A549 (cell line): ENCODE results near the gene GJA3. TPM values are rescaled to one million over a fixed set of nuclear protein-coding genes. Genes with fewer than 3 reads are reported as not detected.

Experiments used
- ATAC-seq, 2 experiments: fragments of 200-7000 bp in 1 of 2; fragments of >200 bp in 1 of 2; cut with Nextera tagmentation in 1 of 2; cut with Tn5 transposase in 1 of 2; 3 replicates each; pipeline versions ENCODE4 v1.8.0 to v1.9.1; 2018 to 2020; ENCODE audit warnings: mild to moderate bottlenecking in 1 of 2, moderate library complexity in 1 of 2
- CTCF ChIA-PET: fragments of 300-600 bp; sonication (Branson Sonifier 250); formaldehyde crosslinking; extraction: SDS; loops from one replicate; lab custom pipeline; 2021; ENCODE audit warnings: antibody characterized with exemption, inconsistent platforms; lab: Yijun Ruan, JAX
- POLR2A ChIA-PET: fragments of 350-600 bp; formaldehyde crosslinking; extraction: SDS; loops from one replicate; lab custom pipeline; 2021; ENCODE audit warnings: antibody characterized with exemption, inconsistent platforms; lab: Yijun Ruan, JAX
- DNase-seq, 2 experiments: peaks; one replicate each; pipeline versions ENCODE4 v3.0.0 to v3.0.0-alpha.2; 2011 to 2016; ENCODE audit warnings: low read depth in 1 of 2, low spot score in 1 of 2
- FAIRE-seq: peaks from 2 replicates; lab custom pipeline; 2011; peaks lifted over from hg19 to GRCh38; lab: Jason Lieb, UNC
- H3K27ac ChIP-seq, 2 experiments: fragments of >200 bp; sonication (Bioruptor Twin); formaldehyde crosslinking; 3 replicates each; pipeline ENCODE4 v1.5.1; 2016 to 2017
- H3K4me1 ChIP-seq: fragments of >200 bp; sonication (Bioruptor Twin); formaldehyde crosslinking; 3 replicates; pipeline ENCODE4 v1.6.1; 2016
- H3K4me2 ChIP-seq: fragments of >200 bp; sonication (Bioruptor Twin); formaldehyde crosslinking; 3 replicates; pipeline ENCODE4 v1.6.1; 2016
- H3K4me3 ChIP-seq: fragments of >200 bp; sonication (Bioruptor Twin); formaldehyde crosslinking; 3 replicates; pipeline ENCODE4 v1.5.1; 2016
- H3K9me3 ChIP-seq: fragments of >200 bp; sonication (Bioruptor Twin); formaldehyde crosslinking; 3 replicates; pipeline ENCODE4 v1.6.1; 2016
- ATOH8 ChIP-seq: fragments of 250-450 bp; sonication (Bioruptor Pico); IDR thresholded peaks from 2 replicates; pipeline ENCODE4 v1.5.0; 2020; ENCODE audit warnings: low read depth, mild to moderate bottlenecking, moderate library complexity
- BHLHE40 ChIP-seq: IDR thresholded peaks from 2 replicates; pipeline ENCODE4 v1.6.1; 2012; ENCODE audit warnings: low read depth, low read length, inconsistent platforms
- EHF ChIP-seq: fragments of 250-450 bp; sonication (Bioruptor Pico); IDR thresholded peaks from 2 replicates; pipeline ENCODE4 v1.5.0; 2020; ENCODE audit warnings: mild to moderate bottlenecking
- EP300 ChIP-seq, 2 experiments: fragments of >200 bp; sonication (Bioruptor Twin); formaldehyde crosslinking; IDR thresholded peaks; 2 replicates in 1 of 2; 3 replicates in 1 of 2; pipeline ENCODE4 v1.6.1; 2016 to 2017
- NR3C1 ChIP-seq: fragments of >200 bp; sonication (Bioruptor Twin); formaldehyde crosslinking; IDR thresholded peaks from 3 replicates; pipeline ENCODE4 v1.6.1; 2017
- RFX5 ChIP-seq: fragments of 450-650 bp; IDR thresholded peaks from 2 replicates; pipeline ENCODE4 v1.7.1; 2014; ENCODE audit warnings: antibody characterized with exemption, mild to moderate bottlenecking, moderate library complexity
- ZC3H11A ChIP-seq: fragments of 450-650 bp; IDR thresholded peaks from 2 replicates; pipeline ENCODE4 v1.6.1; 2014; ENCODE audit warnings: antibody characterized with exemption, mild to moderate bottlenecking
- ZFP36 ChIP-seq: fragments of 450-650 bp; IDR thresholded peaks from 2 replicates; pipeline ENCODE4 v1.6.1; 2014; ENCODE audit warnings: borderline replicate concordance; ENCODE audit not compliant: partially characterized antibody
- ZSCAN20 ChIP-seq: fragments of 250-450 bp; sonication (Bioruptor Pico); IDR thresholded peaks from 2 replicates; pipeline ENCODE4 v1.8.0; 2022; ENCODE audit warnings: mild to moderate bottlenecking, moderate library complexity
- WGBS: methylation state at CpG from one replicate; pipeline ENCODE4 v1.1.6; 2017; ENCODE audit errors: missing lambda C conversion rate; 5-methylcytosine and 5-hydroxymethylcytosine counted together
- polyA plus RNA-seq, 4 experiments: library from polyadenylated mRNA; depleted of rRNA in 3 of 4; stranded (reverse); fragments of >200 nt; fragmentation: RNase III in 1 of 4; extraction: RNeasy Plus Mini Kit Qiagen cat#74134 plus additional on column Dnase treatment in 1 of 4; gene quantifications; 2 replicates in 3 of 4; 3 replicates in 1 of 4; pipeline ENCODE4 v1.2.3, GENCODE V29; 2011 to 2017
- TF ChIP-seq, protein P1 (sequence below): IDR thresholded peaks from 2 replicates; pipeline ENCODE4 v1.6.1; 2012
- TF ChIP-seq, protein P2 (sequence below): fragments of 250-450 bp; sonication (Bioruptor Pico); IDR thresholded peaks from 2 replicates; pipeline ENCODE4 v1.5.0; 2021; ENCODE audit warnings: mild to moderate bottlenecking, moderate library complexity, borderline replicate concordance
- TF ChIP-seq, protein P3 (sequence below): fragments of >200 bp; sonication (Bioruptor Twin); formaldehyde crosslinking; IDR thresholded peaks from 3 replicates; pipeline ENCODE4 v1.5.1; 2016
- TF ChIP-seq, protein P4 (sequence below): fragments of 150-350 bp; IDR thresholded peaks from 2 replicates; pipeline ENCODE4 v1.6.1; 2014; ENCODE audit warnings: low read depth, mild to moderate bottlenecking, low read length

GJA3 gene
- polyA plus RNA-seq, 2 of the 4 experiments (the other 2 are of a cell fraction), result 0.06 to 0.19 TPM

- no peaks in the 10 kb centered on the region for H3K9me3 ChIP-seq
- ATAC-seq (no peak), DNase-seq (no peak), FAIRE-seq (no peak)
- H3K4me3 ChIP-seq, result no peak overlapping the region
- CTCF ChIA-PET, result interaction anchor here (0.8 to 3.5 kb wide), 3 partner anchors 9 to 304 kb away, joined by 3 to 16 read pairs (median 3); no protein-coding TSS in a partner anchor
- POLR2A ChIA-PET, result no interaction called here
- TF ChIP-seq RFX5 (no peak), NR3C1 (no peak), ZC3H11A (no peak)
- TF ChIP-seq, protein P1, sequence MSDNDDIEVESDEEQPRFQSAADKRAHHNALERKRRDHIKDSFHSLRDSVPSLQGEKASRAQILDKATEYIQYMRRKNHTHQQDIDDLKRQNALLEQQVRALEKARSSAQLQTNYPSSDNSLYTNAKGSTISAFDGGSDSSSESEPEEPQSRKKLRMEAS, result no peak
- 0 out of 3 replicates have a peak, but pooled peaks cover 2% of the 10 kb centered on the region for H3K4me1 ChIP-seq
- H3K4me2 ChIP-seq, result no peak overlapping the region
- H3K27ac ChIP-seq, result no peak overlapping the region
- 76% methylated on average over 15 of the region's 16 CpGs for WGBS
Measured at GRCh38 chr13:20190481-20191310, 29.8 kb upstream of the GJA3 start.

DNA sequence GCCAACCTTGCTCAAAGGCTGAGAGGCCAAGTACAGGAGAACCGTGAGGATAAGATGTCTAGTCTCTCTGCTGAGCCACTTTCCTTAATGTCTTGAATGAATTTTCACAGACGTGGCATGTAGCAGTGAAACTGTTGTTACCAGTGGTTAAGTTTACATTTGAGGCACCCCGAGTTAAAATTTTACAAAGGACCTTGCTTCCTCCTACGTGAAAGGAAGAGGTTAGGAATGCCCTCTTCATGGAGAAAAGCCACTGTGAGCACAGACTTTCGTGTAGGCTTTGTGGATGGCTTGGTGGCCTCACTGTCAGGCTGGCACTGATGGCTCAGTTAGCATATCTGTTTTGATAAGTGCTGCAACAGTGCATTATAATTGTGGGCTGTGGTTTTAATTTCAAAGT, 29.2 kb upstream of the GJA3 start:
- ChIA-PET CTCF (no interaction called here), POLR2A (no interaction called here)
- no peak overlapping the region for H3K4me2 ChIP-seq
- ATAC-seq, result no peak
- H3K27ac ChIP-seq, result no peak overlapping the region
- DNase-seq, result no peak
- 48% methylated on average over 5 of the region's 5 CpGs for WGBS
- TF ChIP-seq, protein P2, sequence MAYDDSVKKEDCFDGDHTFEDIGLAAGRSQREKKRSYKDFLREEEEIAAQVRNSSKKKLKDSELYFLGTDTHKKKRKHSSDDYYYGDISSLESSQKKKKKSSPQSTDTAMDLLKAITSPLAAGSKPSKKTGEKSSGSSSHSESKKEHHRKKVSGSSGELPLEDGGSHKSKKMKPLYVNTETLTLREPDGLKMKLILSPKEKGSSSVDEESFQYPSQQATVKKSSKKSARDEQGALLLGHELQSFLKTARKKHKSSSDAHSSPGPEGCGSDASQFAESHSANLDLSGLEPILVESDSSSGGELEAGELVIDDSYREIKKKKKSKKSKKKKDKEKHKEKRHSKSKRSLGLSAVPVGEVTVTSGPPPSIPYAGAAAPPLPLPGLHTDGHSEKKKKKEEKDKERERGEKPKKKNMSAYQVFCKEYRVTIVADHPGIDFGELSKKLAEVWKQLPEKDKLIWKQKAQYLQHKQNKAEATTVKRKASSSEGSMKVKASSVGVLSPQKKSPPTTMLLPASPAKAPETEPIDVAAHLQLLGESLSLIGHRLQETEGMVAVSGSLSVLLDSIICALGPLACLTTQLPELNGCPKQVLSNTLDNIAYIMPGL, result no peak
- no peak for TF ChIP-seq EP300 (IDR thresholded peaks at IDR 0.05)
- TF ChIP-seq ZFP36, result no peak
- no peak for TF ChIP-seq ATOH8 (CRISPR knock-in tag)
- no peak for TF ChIP-seq NR3C1
- TF ChIP-seq, protein P3, sequence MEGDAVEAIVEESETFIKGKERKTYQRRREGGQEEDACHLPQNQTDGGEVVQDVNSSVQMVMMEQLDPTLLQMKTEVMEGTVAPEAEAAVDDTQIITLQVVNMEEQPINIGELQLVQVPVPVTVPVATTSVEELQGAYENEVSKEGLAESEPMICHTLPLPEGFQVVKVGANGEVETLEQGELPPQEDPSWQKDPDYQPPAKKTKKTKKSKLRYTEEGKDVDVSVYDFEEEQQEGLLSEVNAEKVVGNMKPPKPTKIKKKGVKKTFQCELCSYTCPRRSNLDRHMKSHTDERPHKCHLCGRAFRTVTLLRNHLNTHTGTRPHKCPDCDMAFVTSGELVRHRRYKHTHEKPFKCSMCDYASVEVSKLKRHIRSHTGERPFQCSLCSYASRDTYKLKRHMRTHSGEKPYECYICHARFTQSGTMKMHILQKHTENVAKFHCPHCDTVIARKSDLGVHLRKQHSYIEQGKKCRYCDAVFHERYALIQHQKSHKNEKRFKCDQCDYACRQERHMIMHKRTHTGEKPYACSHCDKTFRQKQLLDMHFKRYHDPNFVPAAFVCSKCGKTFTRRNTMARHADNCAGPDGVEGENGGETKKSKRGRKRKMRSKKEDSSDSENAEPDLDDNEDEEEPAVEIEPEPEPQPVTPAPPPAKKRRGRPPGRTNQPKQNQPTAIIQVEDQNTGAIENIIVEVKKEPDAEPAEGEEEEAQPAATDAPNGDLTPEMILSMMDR, result no peak
- no peak overlapping the region for H3K4me3 ChIP-seq
- no peaks in the 10 kb centered on the region for H3K9me3 ChIP-seq
- 0 out of 3 replicates have a peak, but pooled peaks cover 2% of the 10 kb centered on the region for H3K4me1 ChIP-seq
- FAIRE-seq, result no peak

- 80% methylated on average over 28 of the region's 28 CpGs for WGBS
- ATAC-seq (peak in 1 of 2 experiments; percentile 49; a peak in 2 of 6 replicates), FAIRE-seq (no peak)
Measured at GRCh38 chr13:20188667-20189553, 28.1 kb upstream of the GJA3 start.

More at GRCh38 chr13:20188667-20189553, 28.1 kb upstream of the GJA3 start:
- ChIA-PET POLR2A (no interaction called here), CTCF (no interaction called here)
- H3K4me3 ChIP-seq, result no peak overlapping the region
- H3K4me1 ChIP-seq, result 0 out of 3 replicates have a peak, but pooled peaks cover 2% of the 10 kb centered on the region
- H3K4me2 ChIP-seq, result no peak overlapping the region
- TF ChIP-seq EHF (CRISPR knock-in tag), result no peak
- no peak for TF ChIP-seq ZSCAN20 (CRISPR knock-in tag)
- no peak for TF ChIP-seq BHLHE40
- TF ChIP-seq, protein P4, sequence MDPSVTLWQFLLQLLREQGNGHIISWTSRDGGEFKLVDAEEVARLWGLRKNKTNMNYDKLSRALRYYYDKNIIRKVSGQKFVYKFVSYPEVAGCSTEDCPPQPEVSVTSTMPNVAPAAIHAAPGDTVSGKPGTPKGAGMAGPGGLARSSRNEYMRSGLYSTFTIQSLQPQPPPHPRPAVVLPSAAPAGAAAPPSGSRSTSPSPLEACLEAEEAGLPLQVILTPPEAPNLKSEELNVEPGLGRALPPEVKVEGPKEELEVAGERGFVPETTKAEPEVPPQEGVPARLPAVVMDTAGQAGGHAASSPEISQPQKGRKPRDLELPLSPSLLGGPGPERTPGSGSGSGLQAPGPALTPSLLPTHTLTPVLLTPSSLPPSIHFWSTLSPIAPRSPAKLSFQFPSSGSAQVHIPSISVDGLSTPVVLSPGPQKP, result no peak
- TF ChIP-seq EP300 (IDR thresholded peaks at IDR 0.05), result no peak
- DNase-seq, result peak in 1 of 2 experiments; percentile 33
- no peak overlapping the region for H3K27ac ChIP-seq
- no peaks in the 10 kb centered on the region for H3K9me3 ChIP-seq
